Choroid plexus epithelial cell (primary cell): ENCODE data around the gene ZNF558.

Experiments used
- DNase-seq: peaks from one replicate; pipeline ENCODE4 v3.0.0-alpha.2; 2010; ENCODE audit warnings: low read depth
- H3K4me3 ChIP-seq: 2 replicates; pipeline ENCODE4 v1.5.1; 2011; ENCODE audit warnings: low read depth, mild to moderate bottlenecking, control low read depth, low read length, moderate library complexity
- CTCF ChIP-seq: conservative IDR thresholded peaks from 2 replicates; pipeline ENCODE4 v1.5.1; 2011; ENCODE audit warnings: low read depth, mild to moderate bottlenecking, control low read depth, inconsistent platforms, low read length, moderate library complexity

ZNF558 gene

DNA sequence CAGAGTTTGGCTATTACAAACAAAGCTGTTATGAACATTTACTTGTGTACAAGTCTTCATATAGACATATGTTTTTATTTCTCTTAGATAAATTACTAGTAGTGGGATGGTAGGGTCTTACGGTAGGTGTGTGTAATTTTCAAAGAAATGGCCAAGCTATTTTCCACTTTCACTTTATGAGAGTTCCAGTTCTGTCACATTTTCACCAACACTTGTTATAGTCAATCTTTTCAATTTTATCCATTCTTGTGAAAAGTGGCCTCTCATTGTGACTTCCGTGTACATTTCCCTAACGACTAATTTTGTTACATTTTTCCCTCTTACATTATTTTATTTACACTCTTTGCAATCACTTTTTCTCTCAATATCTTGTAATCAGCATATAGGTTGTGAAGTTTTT is 18.4 kb upstream of the ZNF558 start:
- H3K4me3 ChIP-seq = no peak overlapping the region
- no peak for DNase-seq

GRCh38 chr19:8849232-8849631 is 17.1 kb upstream of the ZNF558 start:
- no peak for TF ChIP-seq CTCF
- no peak overlapping the region for H3K4me3 ChIP-seq
- DNase-seq = no peak

More for the DNA sequence above, 18.4 kb upstream of the ZNF558 start:
- no peak for TF ChIP-seq CTCF

- DNase-seq = no peak
- no peak overlapping the region for H3K4me3 ChIP-seq
- TF ChIP-seq CTCF = no peak
These were observed 14.7 kb upstream of the ZNF558 start for GRCh38 chr19:8846819-8847218.

GRCh38 chr19:8840708-8841107 is 8.6 kb upstream of the ZNF558 start:
- no peak overlapping the region for H3K4me3 ChIP-seq
- no peak for TF ChIP-seq CTCF
- no peak for DNase-seq

- DNase-seq = no peak
- no peak overlapping the region for H3K4me3 ChIP-seq
- TF ChIP-seq CTCF = no peak
These were observed 3.8 kb upstream of the ZNF558 start for GRCh38 chr19:8835877-8836276.

- no peak for TF ChIP-seq CTCF
- DNase-seq = no peak
These were observed 3.3 kb upstream of the ZNF558 start for GRCh38 chr19:8835446-8835845.

DNA sequence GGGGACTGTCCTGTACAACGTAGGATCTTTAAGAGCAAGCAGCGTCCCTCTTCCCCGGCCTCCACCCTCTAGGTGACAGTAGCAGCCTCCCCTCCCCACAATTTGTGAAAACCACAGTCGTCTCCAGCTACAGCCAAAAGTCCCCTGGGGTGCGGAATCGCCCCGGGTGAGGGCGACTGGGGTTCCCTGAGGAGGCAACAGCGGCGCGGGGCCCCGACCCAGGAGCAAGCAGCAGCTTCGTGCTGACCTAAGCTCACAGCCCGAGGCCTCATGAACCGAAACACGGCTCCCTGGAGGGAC is 322 bp downstream of the ZNF558 start:
- TF ChIP-seq CTCF = peak; percentile 2
- DNase-seq = no peak
- H3K4me3 ChIP-seq = peak overlapping the region; percentile 85

More at GRCh38 chr19:8835446-8835845, 3.3 kb upstream of the ZNF558 start:
- H3K4me3 ChIP-seq = no peak overlapping the region
